ENCODE results near the gene SUCLA2.

Gene SUCLA2

DNA sequence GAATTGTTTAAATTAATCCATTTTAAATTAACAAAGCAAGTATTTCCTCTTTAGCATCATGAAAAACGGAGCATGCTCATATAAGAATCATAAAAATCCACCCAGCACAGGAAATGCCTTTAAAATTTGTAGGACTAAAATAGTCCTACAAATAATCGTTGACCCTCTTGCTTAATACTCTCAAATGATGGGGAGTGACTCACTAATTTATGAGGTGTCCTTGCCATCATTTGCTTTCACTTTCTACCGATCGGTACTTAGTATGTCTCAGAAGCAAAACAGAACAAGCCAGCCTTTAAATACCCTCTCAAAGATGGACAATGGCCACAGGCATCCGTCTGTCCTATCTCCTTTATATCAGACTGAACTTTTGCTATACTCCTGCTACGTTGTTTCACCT is 97.2 kb downstream of the SUCLA2 start:
- Mint-ChIP-seq H3K9me3 (peaks cover 4% of the 10 kb centered on the region), H3K4me1 (peaks cover 13% of the 10 kb centered on the region), H3K27ac (no peak overlapping the region), H3K36me3 (peaks cover 2% of the 10 kb centered on the region), H3K4me3 (no peak overlapping the region), H3K27me3 (no peaks in the 10 kb centered on the region)
- CTCF ChIA-PET, result interaction anchor here (0.6 kb wide), 1 partner anchor 828 kb away, joined by 3 read pairs; no protein-coding TSS in a partner anchor
- DNase-seq, result no peak

DNA sequence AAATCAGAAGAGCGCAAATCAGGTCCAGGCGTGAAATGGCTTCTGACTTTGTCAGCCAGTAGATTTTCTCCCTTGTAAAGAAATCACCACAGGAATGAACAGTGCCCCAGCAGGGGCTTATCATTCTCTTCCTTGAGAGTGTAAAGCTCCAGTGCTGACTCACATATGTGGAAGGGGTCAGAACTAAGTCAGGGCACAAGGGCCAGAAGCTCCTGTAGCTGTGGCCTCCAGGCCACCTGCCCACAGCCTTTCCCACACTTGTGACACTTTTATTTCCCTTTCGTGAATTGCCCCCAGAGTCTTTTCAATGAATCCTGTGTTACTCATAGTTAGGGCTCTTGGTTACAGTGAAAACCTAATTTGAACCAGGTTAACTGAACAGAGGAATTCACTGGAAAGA is 99.6 kb downstream of the SUCLA2 start:
- Mint-ChIP-seq H3K9me3 (peaks cover 4% of the 10 kb centered on the region), H3K4me3 (no peak overlapping the region), H3K4me1 (peaks cover 5% of the 10 kb centered on the region), H3K27me3 (no peaks in the 10 kb centered on the region), H3K27ac (no peak overlapping the region), H3K36me3 (peaks cover 2% of the 10 kb centered on the region)
- DNase-seq, result no peak
- CTCF ChIA-PET, result no interaction called here

DNA sequence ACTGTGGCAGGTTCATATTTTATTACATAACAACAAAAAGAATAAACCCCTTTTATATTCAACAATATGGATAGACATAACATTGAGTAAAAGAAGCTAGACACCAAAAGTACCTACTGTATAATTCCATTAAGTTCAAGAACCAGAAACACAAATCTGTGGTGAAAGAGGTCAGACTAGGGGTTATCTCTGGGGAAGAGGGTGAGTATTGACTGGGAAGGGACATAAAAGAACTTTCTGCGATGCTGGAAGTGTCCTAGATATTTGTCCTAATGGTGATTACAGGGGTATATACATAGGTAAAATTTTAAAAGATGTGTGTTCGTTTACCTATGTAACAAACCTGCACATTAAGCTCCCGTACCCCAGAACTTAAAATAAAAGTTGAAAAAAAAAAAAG is 103.0 kb downstream of the SUCLA2 start:
- CTCF ChIA-PET, result interaction anchor here (1.0 kb wide), 1 partner anchor 13 kb away, joined by 3 read pairs; no protein-coding TSS in a partner anchor
- no peaks in the 10 kb centered on the region for H3K27me3 Mint-ChIP-seq
- peaks cover 11% of the 10 kb centered on the region for H3K4me1 Mint-ChIP-seq
- no peak for DNase-seq
- H3K4me3 Mint-ChIP-seq, result no peak overlapping the region
- H3K27ac Mint-ChIP-seq, result no peak overlapping the region
- no peaks in the 10 kb centered on the region for H3K36me3 Mint-ChIP-seq
- H3K9me3 Mint-ChIP-seq, result peaks cover 2% of the 10 kb centered on the region

DNA sequence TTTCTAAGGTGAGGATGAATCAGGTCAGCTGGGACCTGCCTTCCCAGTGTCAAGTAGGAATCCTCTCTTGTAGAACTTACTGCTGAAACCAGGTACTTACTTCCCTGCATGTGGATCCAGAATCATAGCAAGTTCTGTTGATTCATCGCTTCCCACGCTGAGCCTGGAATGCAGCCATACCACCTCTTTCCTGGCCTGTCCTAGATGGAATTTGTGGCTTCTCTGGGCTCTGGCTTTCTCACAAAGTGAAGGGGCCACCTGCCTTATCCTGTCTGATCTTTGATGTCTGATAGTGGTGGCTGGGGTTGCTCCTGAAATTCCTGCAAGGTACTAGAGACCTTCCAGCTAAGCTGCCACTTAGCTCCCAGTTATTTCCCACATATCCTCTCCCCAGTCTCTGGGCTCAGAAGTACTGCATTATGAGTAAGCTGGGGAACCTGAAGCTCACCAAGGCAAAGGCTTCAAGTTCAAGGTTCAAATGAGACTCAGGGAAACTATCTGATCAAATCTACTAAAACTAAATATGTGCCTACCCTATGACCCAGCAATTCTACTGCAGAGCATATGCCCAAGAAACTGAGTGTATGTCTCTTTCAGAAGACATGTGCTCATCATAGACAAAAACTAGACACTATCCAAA is 103.5 kb downstream of the SUCLA2 start:
- Mint-ChIP-seq H3K4me3 (no peak overlapping the region), H3K27ac (no peak overlapping the region), H3K4me1 (peaks cover 15% of the 10 kb centered on the region), H3K27me3 (no peaks in the 10 kb centered on the region), H3K36me3 (no peaks in the 10 kb centered on the region), H3K9me3 (peaks cover 2% of the 10 kb centered on the region)
- no peak for DNase-seq
- CTCF ChIA-PET, result no interaction called here

DNA sequence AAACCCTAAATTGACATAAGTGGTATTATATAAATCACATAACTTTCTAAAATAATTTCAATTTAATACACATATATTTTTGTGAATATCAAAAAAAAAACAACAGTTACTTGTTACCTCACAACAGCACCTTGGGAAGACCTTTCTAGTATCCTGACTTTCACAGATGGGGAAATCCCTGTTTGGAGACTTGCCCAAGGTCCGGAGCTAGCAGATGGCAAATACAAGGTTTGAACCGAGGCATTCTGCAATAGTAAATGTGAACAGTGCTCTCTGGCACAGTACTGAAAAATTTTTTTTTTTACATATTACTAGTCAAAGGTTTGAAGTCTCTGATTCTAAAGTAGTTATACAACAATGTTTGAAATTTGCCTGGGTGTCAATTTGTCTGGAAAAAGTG is 104.5 kb downstream of the SUCLA2 start:
- H3K27me3 Mint-ChIP-seq, result no peaks in the 10 kb centered on the region
- no peak overlapping the region for H3K27ac Mint-ChIP-seq
- H3K9me3 Mint-ChIP-seq, result peaks cover 2% of the 10 kb centered on the region
- H3K4me1 Mint-ChIP-seq, result peaks cover 21% of the 10 kb centered on the region
- H3K4me3 Mint-ChIP-seq, result no peak overlapping the region
- CTCF ChIA-PET, result no interaction called here
- peaks cover 2% of the 10 kb centered on the region for H3K36me3 Mint-ChIP-seq
- DNase-seq, result no peak

DNA sequence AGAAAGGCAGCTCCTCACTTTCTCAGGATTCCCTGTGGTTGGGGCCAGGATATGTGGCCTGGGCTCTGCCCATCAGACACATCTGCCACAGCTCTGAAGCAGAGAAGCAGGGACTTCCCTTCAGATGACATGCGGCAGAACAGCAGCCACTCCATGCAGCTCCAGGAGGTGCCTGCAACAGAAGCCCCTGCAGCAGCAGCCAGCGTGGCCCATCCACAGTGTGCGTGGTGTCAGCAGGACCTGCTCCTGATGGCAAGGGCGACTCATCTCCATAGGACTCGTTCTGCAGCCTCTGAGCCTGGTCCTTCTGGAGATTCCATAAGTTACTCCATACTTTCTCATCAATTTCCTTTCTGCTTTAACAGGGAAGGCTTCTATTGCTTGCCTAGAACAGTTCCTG is 105.0 kb downstream of the SUCLA2 start:
- peaks cover 23% of the 10 kb centered on the region for H3K4me1 Mint-ChIP-seq
- peaks cover 2% of the 10 kb centered on the region for H3K36me3 Mint-ChIP-seq
- DNase-seq, result no peak
- no peak overlapping the region for H3K27ac Mint-ChIP-seq
- H3K27me3 Mint-ChIP-seq, result no peaks in the 10 kb centered on the region
- CTCF ChIA-PET, result no interaction called here
- peaks cover 2% of the 10 kb centered on the region for H3K9me3 Mint-ChIP-seq
- no peak overlapping the region for H3K4me3 Mint-ChIP-seq

DNA sequence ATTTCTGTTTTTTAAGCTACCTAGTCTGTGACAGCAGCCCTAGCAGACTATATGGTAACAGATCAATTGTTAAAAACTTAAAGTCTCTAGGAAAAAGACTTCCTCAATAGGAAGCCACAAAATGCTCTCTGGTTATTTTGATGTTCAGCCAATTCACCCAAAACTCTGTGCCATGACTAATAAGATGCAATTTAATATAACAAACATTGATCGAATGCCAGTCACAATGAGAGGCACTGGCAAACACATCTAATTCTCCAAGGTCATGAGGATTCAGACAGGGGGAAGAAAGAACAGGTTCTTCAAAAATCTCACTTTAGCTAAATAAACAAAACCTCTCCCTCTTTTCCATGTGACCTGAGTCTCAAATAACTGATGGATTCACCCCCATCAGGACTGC is 107.5 kb downstream of the SUCLA2 start:
- Mint-ChIP-seq H3K4me3 (no peak overlapping the region), H3K9me3 (no peaks in the 10 kb centered on the region), H3K36me3 (peaks cover 6% of the 10 kb centered on the region), H3K27ac (no peak overlapping the region), H3K4me1 (peaks cover 43% of the 10 kb centered on the region), H3K27me3 (no peaks in the 10 kb centered on the region)
- no peak for DNase-seq
- CTCF ChIA-PET, result no interaction called here
